Tibial nerve (tissue), 4 donors: ENCODE measurements around the gene ITGB7. TPM values are rescaled to one million over a fixed set of nuclear protein-coding genes. Genes with fewer than 3 reads are reported as not detected.
A peak's percentile ranks its signal among the peaks of the same experiment; 100 is the strongest.

Experiments
- DNase-seq, 2 donors: peaks; one replicate each; pipeline ENCODE4 v3.0.0-alpha.2; 2019; ENCODE audit warnings: low spot score in 2 of 2
- H3K27ac ChIP-seq, 4 donors: fragments of 200-600 bp; sonication (generic) in 3 of 4; one replicate each; pipeline ENCODE4 v1.5.1; 2017 to 2019; ENCODE audit warnings: mild to moderate bottlenecking in 1 of 4
- H3K27me3 ChIP-seq, 2 donors: fragments of 200-600 bp; sonication (generic) in 1 of 2; one replicate each; pipeline versions ENCODE4 v1.5.1 to v1.6.0; 2017 to 2019
- H3K36me3 ChIP-seq, 3 donors: fragments of 200-600 bp; sonication (generic); one replicate each; pipeline ENCODE4 v1.5.1; 2018 to 2019
- H3K4me1 ChIP-seq, 4 donors: fragments of 200-600 bp; sonication (generic) in 3 of 4; one replicate each; pipeline ENCODE4 v1.5.1; 2017 to 2019
- H3K4me3 ChIP-seq, 4 donors: fragments of 200-600 bp; sonication (generic) in 3 of 4; one replicate each; pipeline ENCODE4 v1.5.1; 2017 to 2019; ENCODE audit warnings: mild to moderate bottlenecking in 1 of 4, moderate library complexity in 1 of 4
- H3K9me3 ChIP-seq, 4 donors: fragments of 200-600 bp; sonication (generic) in 3 of 4; one replicate each; pipeline ENCODE4 v1.5.1; 2017 to 2019
- EP300 ChIP-seq, 2 donors: sonication (generic); formaldehyde crosslinking; IDR thresholded peaks; one replicate each; pipeline ENCODE4 v1.6.1; 2017; ENCODE audit warnings: antibody characterized with exemption in 2 of 2, mild to moderate bottlenecking in 1 of 2
- POLR2A ChIP-seq, 2 donors: fragments of 450-650 bp; IDR thresholded peaks; one replicate each; pipeline ENCODE4 v1.6.1; 2017; ENCODE audit warnings: antibody characterized with exemption in 2 of 2, mild to moderate bottlenecking in 2 of 2, moderate library complexity in 2 of 2
- WGBS, 2 donors: methylation state at CpG; one replicate each; pipeline ENCODE4 v1.1.5; 2018; 5-methylcytosine and 5-hydroxymethylcytosine counted together
- total RNA-seq, 4 donors: library from RNA; depleted of rRNA; stranded (reverse); fragments of >200 nt; gene quantifications; one replicate each; pipeline ENCODE4 v1.1.0, GENCODE V29; 2016
- TF ChIP-seq, protein P1 (sequence below), 5 experiments: fragments of 200-600 bp in 3 of 5; fragments of 450-650 bp in 2 of 5; sonication (generic) in 3 of 5; IDR thresholded peaks; one replicate each; pipeline ENCODE4 v1.5.1; 2016 to 2019; ENCODE audit warnings: antibody characterized with exemption in 5 of 5, mild to moderate bottlenecking in 3 of 5, moderate library complexity in 2 of 5

The ITGB7 gene
- total RNA-seq, 4 donors from 2014 or later, result 3.6 to 15.1 (median 8.9) TPM

DNA sequence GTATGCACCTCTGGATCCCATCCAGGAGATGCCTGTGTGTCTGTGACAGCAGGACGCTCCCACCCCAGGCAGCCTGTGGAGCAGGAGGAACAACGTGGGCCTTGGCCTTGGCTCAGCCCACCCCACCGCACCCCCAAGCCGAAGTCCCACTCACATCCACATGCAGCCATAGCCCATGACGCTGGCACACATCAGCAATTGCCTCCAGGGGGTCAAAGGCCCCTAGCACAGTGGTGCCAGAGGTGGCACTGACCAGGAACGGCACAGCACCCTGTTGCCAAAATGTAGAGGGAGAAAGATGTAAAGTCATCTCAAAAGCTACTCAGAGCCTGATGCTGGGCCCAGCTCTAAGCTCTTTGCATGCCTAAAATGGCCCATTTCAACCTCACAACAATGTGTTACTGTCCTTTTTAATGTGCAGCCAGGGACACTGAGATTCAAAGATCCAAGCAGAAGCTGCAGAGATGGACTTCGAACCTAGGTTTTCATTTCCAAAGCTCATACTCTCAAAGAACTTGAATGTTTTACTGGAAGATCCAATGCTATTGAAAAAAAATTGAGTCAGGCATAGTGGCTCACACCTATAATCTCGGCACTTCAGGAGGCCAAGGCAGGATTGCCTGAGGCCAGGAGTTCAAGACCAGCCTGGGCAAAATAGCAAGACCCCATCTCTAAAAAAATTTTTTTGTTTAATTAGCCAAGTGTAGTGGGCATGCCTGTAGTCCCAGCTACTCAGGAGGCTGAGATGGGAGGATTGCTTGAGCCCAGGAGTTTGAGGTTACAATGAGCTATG lies 45.7 kb downstream of the ITGB7 start:
- Histone ChIP-seq H3K9me3 (no peaks in the 10 kb centered on the region), H3K36me3 (peaks cover 0 to 50% (median 0%) of the 10 kb centered on the region in 3 donors), H3K4me1 (peaks cover 0 to 17% (median 0%) of the 10 kb centered on the region in 4 donors), H3K4me3 (no peak overlapping the region), H3K27me3 (no peaks in the 10 kb centered on the region), H3K27ac (no peak overlapping the region)
- 83 to 88% methylated on average over 8 of the region's 8 CpGs for WGBS, 2 donors
- no peak for DNase-seq
- TF ChIP-seq POLR2A (IDR thresholded peaks at IDR 0.05), result no peak
- TF ChIP-seq, protein P1, sequence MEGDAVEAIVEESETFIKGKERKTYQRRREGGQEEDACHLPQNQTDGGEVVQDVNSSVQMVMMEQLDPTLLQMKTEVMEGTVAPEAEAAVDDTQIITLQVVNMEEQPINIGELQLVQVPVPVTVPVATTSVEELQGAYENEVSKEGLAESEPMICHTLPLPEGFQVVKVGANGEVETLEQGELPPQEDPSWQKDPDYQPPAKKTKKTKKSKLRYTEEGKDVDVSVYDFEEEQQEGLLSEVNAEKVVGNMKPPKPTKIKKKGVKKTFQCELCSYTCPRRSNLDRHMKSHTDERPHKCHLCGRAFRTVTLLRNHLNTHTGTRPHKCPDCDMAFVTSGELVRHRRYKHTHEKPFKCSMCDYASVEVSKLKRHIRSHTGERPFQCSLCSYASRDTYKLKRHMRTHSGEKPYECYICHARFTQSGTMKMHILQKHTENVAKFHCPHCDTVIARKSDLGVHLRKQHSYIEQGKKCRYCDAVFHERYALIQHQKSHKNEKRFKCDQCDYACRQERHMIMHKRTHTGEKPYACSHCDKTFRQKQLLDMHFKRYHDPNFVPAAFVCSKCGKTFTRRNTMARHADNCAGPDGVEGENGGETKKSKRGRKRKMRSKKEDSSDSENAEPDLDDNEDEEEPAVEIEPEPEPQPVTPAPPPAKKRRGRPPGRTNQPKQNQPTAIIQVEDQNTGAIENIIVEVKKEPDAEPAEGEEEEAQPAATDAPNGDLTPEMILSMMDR (IDR thresholded peaks at IDR 0.05), result no peak
- no peak for TF ChIP-seq EP300 (IDR thresholded peaks at IDR 0.05)

DNA sequence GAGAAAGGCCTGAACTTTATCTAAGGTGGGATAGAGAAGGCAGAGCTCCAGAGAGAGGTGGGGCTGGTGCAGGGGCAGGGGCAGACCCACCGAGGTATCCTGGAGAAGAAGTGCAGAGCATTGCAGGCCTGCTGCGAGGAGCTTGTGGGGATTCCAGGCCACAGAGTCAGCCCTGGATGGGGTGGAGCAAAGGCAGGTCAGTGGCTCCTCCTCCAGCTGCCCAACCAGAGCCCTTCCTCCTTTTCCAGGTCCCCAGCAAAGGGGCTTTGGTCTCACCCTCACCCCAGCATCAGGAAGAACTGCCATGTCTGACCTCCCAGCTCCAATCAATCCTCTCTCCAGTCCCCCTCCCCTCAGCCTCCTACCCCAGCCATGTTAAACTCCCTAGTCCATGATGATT lies 46.4 kb downstream of the ITGB7 start:
- H3K4me3 ChIP-seq, result no peak overlapping the region
- no peaks in the 10 kb centered on the region for H3K27me3 ChIP-seq
- no peak for TF ChIP-seq POLR2A (IDR thresholded peaks at IDR 0.05)
- no peak for TF ChIP-seq EP300 (IDR thresholded peaks at IDR 0.05)
- TF ChIP-seq, protein P1 (IDR thresholded peaks at IDR 0.05), result no peak
- DNase-seq, result no peak
- no peak overlapping the region for H3K27ac ChIP-seq
- 71 to 75% methylated on average over 2 of the region's 2 CpGs for WGBS, 2 donors
- H3K9me3 ChIP-seq, result no peaks in the 10 kb centered on the region
- H3K36me3 ChIP-seq, result peaks cover 0 to 44% (median 0%) of the 10 kb centered on the region in 3 donors
- H3K4me1 ChIP-seq, result peaks cover 0 to 17% (median 0%) of the 10 kb centered on the region in 4 donors

- DNase-seq, result no peak
- H3K36me3 ChIP-seq, result peaks cover 0 to 38% (median 0%) of the 10 kb centered on the region in 3 donors
- no peak overlapping the region for H3K27ac ChIP-seq
- no peaks in the 10 kb centered on the region for H3K27me3 ChIP-seq
- H3K4me3 ChIP-seq, result no peak overlapping the region
- WGBS, 2 donors, result 78 to 86% methylated on average over 14 to 16 of the region's 16 CpGs
- H3K9me3 ChIP-seq, result no peaks in the 10 kb centered on the region
- TF ChIP-seq POLR2A (IDR thresholded peaks at IDR 0.05) (no peak), EP300 (IDR thresholded peaks at IDR 0.05) (no peak)
- TF ChIP-seq, protein P1 (IDR thresholded peaks at IDR 0.05), result no peak
- peaks cover 0 to 17% (median 0%) of the 10 kb centered on the region in 4 donors for H3K4me1 ChIP-seq
Measured at GRCh38 chr12:53160000-53160399, 47.1 kb downstream of the ITGB7 start.

GRCh38 chr12:53159195-53159839 lies 47.7 kb downstream of the ITGB7 start:
- TF ChIP-seq EP300 (IDR thresholded peaks at IDR 0.05) (no peak), POLR2A (IDR thresholded peaks at IDR 0.05) (no peak)
- TF ChIP-seq, protein P1 (IDR thresholded peaks at IDR 0.05), result peak; percentile 96 to 99 (median 96)
- Histone ChIP-seq H3K27ac (peak overlapping the region in 2 of 4 donors; percentile 36 to 43), H3K9me3 (no peaks in the 10 kb centered on the region), H3K27me3 (no peaks in the 10 kb centered on the region), H3K4me3 (no peak overlapping the region), H3K36me3 (peaks cover 0 to 36% (median 0%) of the 10 kb centered on the region in 3 donors), H3K4me1 (peaks cover 0 to 17% (median 0%) of the 10 kb centered on the region in 4 donors)
- peak; percentile 81 to 96 for DNase-seq
- 10 to 13% methylated on average over 14 of the region's 14 CpGs for WGBS, 2 donors

DNA sequence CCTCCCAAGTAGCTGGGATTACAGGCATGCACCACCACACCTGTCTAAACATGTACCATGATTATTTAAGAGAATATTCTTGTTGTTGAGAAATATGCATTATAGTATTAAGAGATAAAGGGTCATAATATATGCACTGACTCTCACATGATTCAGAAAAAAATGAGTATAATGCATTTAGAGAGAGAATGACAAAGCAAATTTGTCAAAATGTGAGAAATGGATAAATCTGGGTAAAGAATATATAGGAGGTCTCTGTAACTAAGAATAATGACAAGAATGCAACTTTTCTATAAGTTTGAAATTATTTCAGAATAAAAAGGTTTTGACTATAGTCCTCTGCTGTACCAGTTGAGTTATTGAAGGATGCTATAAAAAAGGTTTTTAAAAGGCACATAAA lies 54.7 kb downstream of the ITGB7 start:
- DNase-seq, result no peak
- H3K27ac ChIP-seq, result no peak overlapping the region
- no peaks in the 10 kb centered on the region for H3K9me3 ChIP-seq
- H3K27me3 ChIP-seq, result no peaks in the 10 kb centered on the region
- peaks cover 0 to 3% (median 0%) of the 10 kb centered on the region in 3 donors for H3K36me3 ChIP-seq
- H3K4me1 ChIP-seq, result no peaks in the 10 kb centered on the region
- no peak for TF ChIP-seq POLR2A (IDR thresholded peaks at IDR 0.05)
- TF ChIP-seq EP300 (IDR thresholded peaks at IDR 0.05), result no peak
- TF ChIP-seq, protein P1 (IDR thresholded peaks at IDR 0.05), result no peak
- no peak overlapping the region for H3K4me3 ChIP-seq
